Endometrium (tissue), 2 donors: Measurements from ENCODE around the gene AKR1B1.

Experiments
- FAIRE-seq: peaks from 2 replicates; lab custom pipeline; 2012; peaks lifted over from hg19 to GRCh38; lab: Jason Lieb, UNC
- donor health status: control.
- donor health status: control.

The AKR1B1 gene

DNA sequence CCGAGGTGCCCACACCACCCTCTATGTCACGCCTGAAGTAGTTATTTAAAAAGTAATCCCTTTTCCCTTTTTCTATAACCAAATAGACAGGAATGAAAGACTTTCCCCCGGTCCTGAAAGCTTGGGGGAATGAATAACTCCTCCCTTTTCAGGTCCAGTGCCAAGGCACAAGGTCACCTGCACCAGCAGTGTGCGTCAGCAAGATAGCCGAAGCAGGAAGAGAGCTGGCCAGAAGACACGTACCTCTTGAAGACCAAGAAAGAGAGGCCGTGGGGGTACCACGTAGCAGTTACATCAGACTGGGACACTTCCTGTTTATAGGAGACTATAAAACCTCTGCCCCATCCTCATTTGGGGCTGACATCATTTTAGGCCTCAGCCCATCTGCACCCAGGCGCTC, 10.7 kb upstream of the AKR1B1 start:
- no peak for FAIRE-seq

DNA sequence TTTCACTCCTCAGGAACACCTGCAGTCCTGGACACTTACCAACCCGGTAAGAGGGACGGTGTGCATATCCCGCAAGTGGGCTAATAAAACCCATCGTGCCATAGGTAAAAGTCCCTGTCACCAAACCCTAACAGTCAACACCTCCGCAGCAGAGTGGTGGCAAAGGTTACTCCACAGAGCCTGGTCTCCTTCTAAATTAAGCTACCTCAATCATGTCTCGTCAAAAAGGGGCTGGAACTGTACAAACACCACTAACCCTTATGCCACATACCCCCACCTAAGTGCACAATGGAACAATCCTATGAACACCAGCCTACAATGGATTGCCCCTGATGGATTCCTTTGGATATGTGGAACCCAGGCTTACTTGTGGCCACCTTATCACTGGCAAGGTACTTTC, 9.6 kb upstream of the AKR1B1 start:
- FAIRE-seq: no peak

GRCh38 chr7:134468054-134468453, 9.2 kb upstream of the AKR1B1 start:
- no peak for FAIRE-seq

DNA sequence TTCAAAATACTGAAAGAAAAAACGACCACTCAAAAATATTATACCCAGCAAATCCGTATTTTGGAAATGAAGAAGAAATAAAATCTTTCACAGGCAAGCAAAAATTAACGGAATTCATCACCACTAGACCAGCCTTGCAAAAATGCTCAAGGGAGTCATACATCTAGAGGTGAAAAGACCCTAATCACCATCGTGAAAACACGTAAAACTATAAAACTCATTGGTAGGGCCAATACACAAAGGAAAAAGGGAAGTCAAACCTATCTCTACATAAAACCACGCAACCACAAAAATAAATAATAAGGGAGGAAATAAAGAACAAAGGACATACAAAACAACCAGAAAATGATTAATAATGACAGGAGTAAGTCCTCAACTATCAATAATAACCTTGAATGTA, 6.6 kb upstream of the AKR1B1 start:
- no peak for FAIRE-seq

DNA sequence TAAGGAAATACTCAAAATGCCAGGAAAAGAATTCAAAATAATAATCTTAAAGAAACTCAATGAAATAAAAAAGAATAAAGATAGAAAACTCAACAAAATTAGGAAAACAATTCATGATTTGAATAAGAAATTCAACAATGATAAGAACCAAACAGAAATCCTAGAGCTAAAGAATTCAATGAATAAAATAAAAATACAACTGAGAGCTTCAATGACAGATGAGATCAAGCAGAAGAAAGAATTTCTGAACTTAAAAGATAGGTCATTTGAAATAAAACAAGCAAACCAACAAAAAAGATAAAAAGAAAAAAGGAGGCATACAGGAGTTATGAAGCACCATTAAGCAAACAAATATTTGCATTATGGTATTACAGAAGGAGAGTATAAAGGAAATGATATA, 5.6 kb upstream of the AKR1B1 start:
- no peak for FAIRE-seq

DNA sequence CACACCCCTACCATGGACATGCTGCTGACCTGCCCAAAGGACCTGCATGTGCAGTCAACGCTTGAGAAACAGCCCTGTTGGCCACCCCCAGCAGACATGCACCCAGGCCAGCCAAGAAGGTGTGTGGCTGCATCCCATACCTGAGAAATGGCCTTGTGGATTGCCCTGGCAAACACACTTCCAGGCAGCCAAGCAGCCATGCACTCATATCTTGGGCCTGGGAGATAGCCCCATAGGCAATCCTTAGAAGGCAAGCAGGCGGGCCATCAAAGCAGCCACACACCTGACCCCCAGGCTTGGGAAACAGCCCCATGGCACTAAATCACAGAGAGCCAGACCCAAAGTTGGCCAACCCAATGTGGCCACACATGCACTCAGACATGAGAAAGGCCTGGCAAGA, 4.9 kb upstream of the AKR1B1 start:
- no peak for FAIRE-seq

DNA sequence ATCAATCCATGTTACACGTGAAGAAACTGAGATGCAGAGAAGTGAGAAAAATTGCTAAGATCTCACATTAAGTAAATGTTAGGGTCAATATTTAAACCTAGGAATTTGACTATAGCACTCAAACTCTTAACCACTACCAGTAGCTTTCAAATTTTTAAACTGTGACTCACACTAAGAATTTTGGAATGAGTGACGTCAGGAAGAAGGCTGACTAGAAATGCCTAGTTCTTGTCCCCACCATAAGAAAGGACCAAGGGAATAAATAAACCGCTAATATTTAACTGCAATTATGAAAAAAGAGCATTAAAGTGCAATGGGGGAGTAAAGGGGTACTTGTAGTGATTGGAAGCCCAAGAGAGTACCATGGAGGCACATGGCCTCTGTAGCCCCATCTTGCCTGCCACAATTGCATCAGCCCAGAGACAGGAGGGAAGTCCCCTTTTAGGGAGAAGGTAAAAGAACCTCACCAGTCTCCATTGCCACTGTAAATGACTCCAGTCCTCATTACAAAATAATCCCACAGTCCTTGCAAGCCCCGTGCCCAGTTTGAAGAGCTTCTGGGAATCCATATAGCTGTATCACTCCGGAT, 3.5 kb upstream of the AKR1B1 start:
- no peak for FAIRE-seq

DNA sequence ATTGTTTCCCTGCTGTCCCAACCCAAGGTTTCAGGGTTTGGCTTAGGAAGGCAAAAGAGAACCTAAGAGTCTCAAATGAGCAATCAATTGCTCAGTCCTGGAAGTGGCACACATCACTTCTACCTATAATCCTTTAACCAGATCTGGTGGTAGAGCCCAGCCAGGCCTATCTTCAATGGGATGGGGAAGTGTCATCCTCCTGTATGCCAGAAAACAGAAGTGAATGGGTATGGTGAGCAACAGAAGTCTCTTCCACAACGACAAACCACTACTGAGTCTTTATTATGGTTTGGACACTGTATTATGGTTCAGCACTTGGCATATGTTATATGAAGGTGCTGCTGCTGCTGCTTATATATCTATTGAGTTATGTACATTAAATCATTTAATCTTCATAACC, 3.0 kb upstream of the AKR1B1 start:
- no peak for FAIRE-seq

DNA sequence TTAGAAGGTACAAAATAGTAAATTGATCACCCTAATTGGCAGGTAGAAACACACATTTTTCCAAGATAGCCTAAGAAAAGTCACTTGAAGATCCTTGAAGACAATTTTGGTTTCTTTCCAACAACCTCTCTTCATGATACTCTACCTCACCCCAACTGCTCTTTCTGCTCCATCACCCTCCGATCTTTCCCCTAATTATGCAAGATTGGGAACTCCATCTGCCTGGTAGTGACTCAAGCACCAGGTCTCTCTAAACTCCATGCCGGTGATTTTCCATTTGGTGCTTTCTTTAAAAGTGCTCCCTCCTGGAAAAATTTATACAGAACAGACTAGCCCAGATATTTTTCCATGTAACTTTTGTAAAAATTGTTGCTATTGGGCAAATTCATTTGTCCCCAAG, 1.1 kb upstream of the AKR1B1 start:
- no peak for FAIRE-seq

- FAIRE-seq: no peak
Measured at GRCh38 chr7:134458341-134458805, 527 bp downstream of the AKR1B1 start.

DNA sequence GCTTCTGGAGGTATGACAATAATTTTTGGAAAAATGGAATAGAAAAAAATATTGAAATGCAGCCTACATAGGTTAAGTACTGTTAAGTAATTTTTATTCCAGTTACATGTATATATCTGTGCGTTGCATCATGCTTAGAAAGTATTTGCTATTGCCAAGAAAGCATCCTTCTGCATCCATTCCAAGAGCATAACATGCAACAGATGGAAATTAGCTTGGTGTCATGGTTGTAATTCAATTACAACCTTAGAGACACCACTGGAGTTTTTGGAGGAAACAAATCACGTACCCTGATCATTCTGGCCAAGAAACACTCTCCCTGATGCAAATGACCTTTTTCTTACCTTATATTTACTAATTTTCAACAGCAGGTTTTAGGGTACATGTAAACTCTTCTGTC, 1.7 kb downstream of the AKR1B1 start:
- FAIRE-seq: no peak

- FAIRE-seq: no peak
Measured at GRCh38 chr7:134454277-134454676, 4.6 kb downstream of the AKR1B1 start.

DNA sequence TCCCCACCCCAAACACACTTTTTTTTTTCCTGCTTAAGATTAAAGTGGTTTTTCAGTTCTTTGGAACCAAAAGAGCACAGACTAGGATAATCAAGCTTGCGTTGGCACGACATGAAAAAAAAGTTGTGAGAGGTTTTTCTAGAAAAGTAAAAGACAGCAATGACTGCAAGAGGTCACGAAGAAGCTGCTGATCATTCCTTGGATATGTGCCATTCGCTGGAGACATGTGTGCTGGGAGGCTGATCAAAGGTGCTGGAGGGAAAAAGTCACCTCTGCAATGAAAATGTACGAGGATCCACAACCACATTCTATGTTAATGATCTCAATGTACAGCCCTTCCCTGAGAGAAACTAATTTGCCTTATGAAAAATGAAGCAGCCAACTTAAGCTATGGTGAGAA, 5.4 kb downstream of the AKR1B1 start:
- no peak for FAIRE-seq

DNA sequence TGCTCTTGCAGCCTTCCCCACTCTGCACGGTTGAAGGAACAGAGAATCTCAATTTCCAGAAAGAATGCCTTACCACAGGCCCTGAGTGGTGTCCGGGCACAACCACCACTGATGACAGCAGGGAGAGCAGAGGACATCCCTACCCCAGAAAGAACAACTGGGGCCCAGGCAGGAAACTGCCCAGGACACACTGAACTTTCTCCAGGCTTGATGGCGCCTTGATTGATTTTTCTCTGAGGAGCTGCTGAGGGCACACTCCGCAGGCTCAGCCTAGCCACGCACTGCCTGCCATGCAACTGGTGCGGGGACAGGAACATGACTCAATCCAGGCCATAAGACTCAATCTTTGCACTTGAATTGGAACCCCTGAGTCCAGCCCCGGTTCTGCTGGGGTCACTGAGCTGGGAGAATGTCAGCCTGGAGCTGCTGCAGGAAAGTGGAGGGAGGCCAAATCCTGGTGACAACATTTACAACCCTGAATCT, 5.9 kb downstream of the AKR1B1 start:
- no peak for FAIRE-seq

GRCh38 chr7:134452419-134452838, 6.5 kb downstream of the AKR1B1 start:
- no peak for FAIRE-seq

- FAIRE-seq: no peak
Measured at GRCh38 chr7:134451656-134452055, 7.2 kb downstream of the AKR1B1 start.

DNA sequence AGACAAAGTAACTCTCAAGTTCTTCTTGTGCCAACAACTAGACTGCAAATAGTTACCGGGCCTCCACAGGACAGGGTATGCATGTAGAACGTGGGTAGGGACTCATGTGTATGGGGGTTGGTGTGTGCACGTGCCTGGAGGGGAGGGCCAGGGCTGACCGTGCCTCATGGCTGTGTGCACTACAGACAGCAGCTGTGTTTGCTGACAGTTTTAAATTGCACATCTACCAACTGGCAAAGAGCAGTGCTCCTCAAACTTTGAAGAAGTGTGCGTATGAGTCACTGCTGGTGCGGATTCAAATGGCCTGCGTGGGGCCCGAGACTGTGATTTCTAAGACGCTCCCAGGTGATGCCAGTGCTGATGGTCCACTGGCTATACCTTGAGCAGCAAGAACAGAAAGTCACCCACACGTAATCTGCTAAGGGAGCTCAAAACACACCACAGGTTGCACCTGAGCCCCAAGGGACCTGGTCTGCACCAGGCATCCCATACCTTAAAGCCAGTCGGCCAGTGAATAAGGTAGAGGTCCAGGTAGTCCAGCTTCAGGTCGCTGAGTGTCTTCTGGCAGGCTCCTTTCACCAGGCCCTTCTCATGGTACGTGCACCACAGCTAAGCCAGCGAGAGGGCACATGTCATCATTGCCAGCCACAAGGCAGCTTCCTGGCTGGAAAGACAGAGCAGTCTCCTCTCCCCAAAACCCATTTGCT, 8.5 kb downstream of the AKR1B1 start:
- FAIRE-seq: no peak

DNA sequence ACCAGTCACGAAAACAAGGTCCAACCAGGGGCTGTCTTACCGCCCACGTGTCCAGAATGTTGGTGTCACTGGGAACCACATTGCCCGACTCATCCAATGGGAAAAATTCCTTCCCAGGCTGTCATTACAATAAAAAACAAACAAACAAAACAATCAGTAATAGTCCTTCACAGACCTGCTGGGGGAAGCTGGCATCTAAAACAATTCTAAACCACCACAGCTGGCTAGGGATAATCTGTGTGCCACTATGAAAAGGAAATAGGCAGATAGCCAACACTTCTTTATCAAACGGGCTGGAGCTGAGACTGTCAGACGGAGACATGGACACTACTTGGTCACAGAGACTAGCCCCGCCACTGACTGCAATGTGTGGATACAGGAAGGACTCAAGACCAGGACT, 9.2 kb downstream of the AKR1B1 start:
- no peak for FAIRE-seq

DNA sequence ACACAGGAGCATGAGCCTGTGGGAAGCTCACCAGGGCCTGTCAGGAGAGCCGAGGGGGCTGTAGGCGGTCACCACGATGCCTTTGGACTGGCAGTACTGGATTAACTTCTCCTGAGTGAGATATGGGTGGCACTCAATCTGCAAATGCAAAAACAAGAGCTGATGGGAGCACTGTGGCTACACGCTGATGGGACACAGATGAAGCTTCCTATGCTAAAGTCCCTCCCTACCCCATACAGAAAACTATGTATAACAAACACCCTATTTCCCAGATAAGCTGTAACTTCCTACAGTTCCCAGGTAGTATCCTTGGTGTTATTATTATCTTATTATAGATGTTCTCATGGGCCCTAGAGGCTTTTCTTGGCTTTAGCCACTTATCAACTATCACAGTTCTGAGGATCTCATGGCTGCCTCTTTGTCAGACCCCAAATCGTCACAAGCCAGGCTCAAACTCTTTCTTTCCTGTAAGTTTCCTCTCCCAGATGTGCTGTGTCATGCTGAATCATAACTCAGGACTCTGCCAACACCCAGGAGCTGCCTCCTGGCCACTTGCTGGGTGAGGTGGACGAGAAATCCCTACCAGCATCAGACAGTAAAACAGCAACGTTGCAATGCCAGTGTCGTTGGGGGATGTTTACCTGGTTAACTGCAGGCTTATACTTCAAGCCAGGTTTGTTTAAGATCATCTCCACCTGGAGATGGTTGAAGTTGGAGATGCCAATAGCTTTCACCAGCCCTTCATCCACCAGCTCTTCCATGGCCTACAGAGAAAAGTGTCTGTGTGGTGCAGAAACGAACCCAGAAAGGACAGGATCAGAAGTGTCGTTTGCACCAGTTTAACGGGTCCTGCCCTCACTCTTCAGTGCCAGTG, 10.3 kb downstream of the AKR1B1 start:
- no peak for FAIRE-seq

GRCh38 chr7:134447383-134447782, 11.5 kb downstream of the AKR1B1 start:
- FAIRE-seq: no peak

DNA sequence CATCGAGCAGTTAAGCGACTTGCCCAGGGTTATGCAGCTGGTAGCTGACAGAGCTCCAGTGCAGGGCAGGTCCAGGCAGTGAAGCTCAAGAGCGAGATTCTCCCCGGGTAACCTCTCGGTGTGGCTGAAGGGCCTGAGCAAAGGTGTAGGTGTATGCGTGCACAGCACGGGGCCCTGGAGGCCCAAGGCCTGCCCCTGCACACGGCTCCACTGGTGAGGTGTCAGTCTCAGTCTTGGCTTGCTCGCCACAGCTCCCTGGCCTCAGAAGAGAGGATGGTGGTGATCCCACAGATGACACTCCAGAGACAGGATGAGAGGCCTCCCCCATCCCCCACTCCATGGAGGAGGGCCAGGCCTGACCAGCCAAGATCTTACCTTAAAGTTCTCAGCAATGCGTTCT, 12.0 kb downstream of the AKR1B1 start:
- FAIRE-seq: no peak

- no peak for FAIRE-seq
Measured at GRCh38 chr7:134446446-134446845, 12.5 kb downstream of the AKR1B1 start.

DNA sequence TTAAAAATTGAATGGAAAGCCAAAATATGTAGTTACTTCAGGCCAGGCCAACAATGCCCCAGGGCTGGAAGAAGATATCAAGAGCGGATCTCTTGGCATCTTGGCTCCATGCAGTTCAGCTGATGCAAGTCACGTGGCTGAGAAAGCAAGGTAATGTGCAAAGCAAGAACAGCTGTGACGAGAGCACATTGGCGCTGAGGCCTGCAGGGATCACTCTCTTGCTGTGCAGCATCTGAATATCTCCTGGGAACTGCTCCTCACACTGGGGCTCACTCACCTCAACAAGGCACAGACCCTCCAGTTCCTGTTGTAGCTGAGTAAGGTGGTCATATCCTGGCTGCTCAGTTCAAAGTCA, 14.0 kb downstream of the AKR1B1 start:
- no peak for FAIRE-seq
